K562 (cell line): ENCODE results near the gene LEO1. TPM values are rescaled to one million over a fixed set of nuclear protein-coding genes. Genes with fewer than 3 reads are reported as not detected.

Experiments used
- ATAC-seq: fragments of 200-7000 bp; cut with Tn5 transposase; 3 replicates; pipeline ENCODE4 v1.9.1; 2020; ENCODE audit warnings: moderate library complexity
- BruUV-seq: library from RNA; stranded (reverse); fragments of 400-500 nt; replicated peaks from 2 replicates; lab custom pipeline; 2021; lab: Mats Ljungman, UMichigan
- CTCF ChIA-PET: fragments of 300-600 bp; formaldehyde crosslinking; extraction: SDS; loops from one replicate; lab custom pipeline; 2021; ENCODE audit warnings: low intra/inter-chr PET ratio; lab: Yijun Ruan, JAX
- POLR2A ChIA-PET: fragments of 300-600, 350-650 bp; sonication (Branson Sonifier 250); formaldehyde crosslinking; extraction: SDS; loops from one replicate; lab custom pipeline; 2021; ENCODE audit warnings: antibody characterized with exemption, inconsistent platforms; lab: Yijun Ruan, JAX
- DNase-seq, 4 experiments: peaks; one replicate each; pipeline versions ENCODE4 v3.0.0 to v3.0.0-alpha.2; 2011 to 2018; ENCODE audit warnings: low spot score in 3 of 4, mixed read lengths in 3 of 4; ENCODE audit errors: extremely low read depth in 1 of 4
- FAIRE-seq: peaks from 2 replicates; lab custom pipeline; 2011; peaks lifted over from hg19 to GRCh38; lab: Jason Lieb, UNC
- H2AFZ ChIP-seq: 2 replicates; pipeline ENCODE4 v1.6.0; 2011; ENCODE audit warnings: low read depth, low read length, control low read depth, inconsistent platforms
- H3K27ac ChIP-seq: fragments of 200-600 bp; 3 replicates; pipeline ENCODE4 v1.8.0; 2011; ENCODE audit warnings: low read depth, mild to moderate bottlenecking, control low read depth, inconsistent platforms, low read length, moderate library complexity, mixed read lengths; ENCODE audit errors: extremely low read depth
- H3K27me3 ChIP-seq, 2 experiments: fragments of 300-600 bp in 1 of 2; 2 replicates in 1 of 2; 3 replicates in 1 of 2; pipeline versions ENCODE4 v1.6.0 to v1.8.0; 2011; ENCODE audit warnings: inconsistent platforms in 2 of 2, low read length in 2 of 2, mild to moderate bottlenecking in 1 of 2, mixed read lengths in 1 of 2, moderate library complexity in 1 of 2; ENCODE audit not compliant: control insufficient read depth in 2 of 2, insufficient read depth in 2 of 2
- H3K36me3 ChIP-seq: fragments of 300-600 bp; 3 replicates; pipeline ENCODE4 v1.8.0; 2011; ENCODE audit warnings: mild to moderate bottlenecking, low read length, inconsistent platforms; ENCODE audit not compliant: control insufficient read depth, insufficient read depth
- H3K4me1 ChIP-seq, 2 experiments: fragments of 200-600 bp in 1 of 2; replicated peaks in 1 of 2; 2 replicates in 1 of 2; 3 replicates in 1 of 2; pipeline versions ENCODE4 v1.5.1 to v1.8.0; 2011; ENCODE audit warnings: inconsistent platforms in 2 of 2, low read length in 2 of 2, mild to moderate bottlenecking in 1 of 2, mixed read lengths in 1 of 2, moderate library complexity in 1 of 2; ENCODE audit not compliant: control insufficient read depth in 2 of 2, insufficient read depth in 2 of 2
- H3K4me2 ChIP-seq: 2 replicates; pipeline ENCODE4 v1.6.1; 2011; ENCODE audit warnings: low read length, control low read depth, inconsistent platforms, mixed read lengths; ENCODE audit not compliant: insufficient read depth
- H3K4me3 ChIP-seq: fragments of 200-600 bp; sonication (generic), shearing (Covaris generic); 2 replicates; pipeline ENCODE4 v1.5.1; 2016; ENCODE audit warnings: control low read depth, inconsistent platforms
- H3K79me2 ChIP-seq: fragments of 200-600 bp; 3 replicates; pipeline ENCODE4 v1.8.0; 2011; ENCODE audit warnings: low read length, inconsistent platforms; ENCODE audit not compliant: control insufficient read depth, insufficient read depth
- H3K9ac ChIP-seq, 2 experiments: 2 replicates each; pipeline versions ENCODE4 v1.6.0 to v1.6.1; 2011; ENCODE audit warnings: low read depth in 2 of 2, low read length in 2 of 2, control low read depth in 1 of 2, inconsistent platforms in 1 of 2, mild to moderate bottlenecking in 1 of 2, mixed read lengths in 1 of 2; ENCODE audit not compliant: insufficient read depth in 1 of 2
- H3K9me1 ChIP-seq: one replicate; pipeline ENCODE4 v1.6.0; 2011; ENCODE audit warnings: inconsistent platforms, mild to moderate bottlenecking, low read length, moderate library complexity; ENCODE audit not compliant: control insufficient read depth, insufficient read depth
- H3K9me3 ChIP-seq: replicated peaks from 2 replicates; pipeline ENCODE4 v1.5.1; 2011; ENCODE audit warnings: low read depth, low read length, inconsistent platforms; ENCODE audit not compliant: control insufficient read depth, insufficient read depth
- H4K20me1 ChIP-seq: replicated peaks from 2 replicates; pipeline ENCODE4 v1.6.1; 2011; ENCODE audit warnings: low read length, inconsistent platforms, mixed read lengths; ENCODE audit not compliant: control insufficient read depth, insufficient read depth
- CEBPG ChIP-seq, 3 experiments: fragments of 200-800 bp in 1 of 3; sonication (Bioruptor generic) in 1 of 3; sonication (generic) in 1 of 3; formaldehyde crosslinking in 1 of 3; IDR thresholded peaks in 2 of 3; conservative IDR thresholded peaks in 1 of 3; 2 replicates each; pipeline versions ENCODE4 v1.6.1 to v1.8.0; 2016 to 2022; ENCODE audit warnings: missing compliant biosample characterization in 2 of 3, missing genetic modification characterization in 2 of 3, mild to moderate bottlenecking in 1 of 3, missing genetic modification reagents in 1 of 3
- WGBS: fragments of 100-300 bp; shearing (Covaris generic); methylation state at CpG from one replicate; pipeline ENCODE4 v1.1.6; 2016; ENCODE audit warnings: low coverage, mixed read lengths; ENCODE audit not compliant: insufficient coverage; ENCODE audit errors: missing lambda C conversion rate; 5-methylcytosine and 5-hydroxymethylcytosine counted together
- in situ Hi-C: fragments of 300-500 bp; cut with MboI; formaldehyde crosslinking; loops from 4 replicates; pipeline ENCODE4 v1.15.0; 2018; ENCODE audit warnings: inconsistent platforms, mixed read lengths
- intact Hi-C: fragments of 100-400 bp; cut with micrococcal nuclease; formaldehyde crosslinking; loops from 2 replicates; pipeline ENCODE4 v1.14.2; 2022
- polyA plus RNA-seq, 8 experiments: library from polyadenylated mRNA; depleted of rRNA in 4 of 8; stranded (reverse) in 5 of 8; unstranded in 3 of 8; fragments of >200 nt; fragmentation: Nextera tagmentation in 2 of 8; fragmentation: Illumina TruSeq in 1 of 8; extraction: Ambion mirVana in 2 of 8; extraction: Trizol in 1 of 8; gene quantifications; 2 replicates each; pipeline versions ENCODE4 v1.2.1 to v1.2.3, GENCODE V29; 2011 to 2014; ENCODE audit warnings: inconsistent platforms in 1 of 8, missing spikeins in 1 of 8
- total RNA-seq, 7 experiments: library from RNA; depleted of rRNA in 6 of 7; stranded (reverse); fragments of >200 nt in 6 of 7; fragmentation: Illumina TruSeq in 2 of 7; extraction: Trizol in 2 of 7; gene quantifications; 2 replicates each; pipeline versions ENCODE4 v1.2.1 to v1.2.3, GENCODE V29; 2011 to 2021; ENCODE audit warnings: low replicate concordance in 1 of 7
- TF ChIP-seq, protein P1 (sequence below): sonication (generic); formaldehyde crosslinking; IDR thresholded peaks from 2 replicates; pipeline ENCODE4 v1.5.0; 2020; ENCODE audit warnings: missing genetic modification reagents
- TF ChIP-seq, protein P2 (sequence below): IDR thresholded peaks from 2 replicates; pipeline ENCODE4 v1.6.1; 2016; ENCODE audit warnings: missing genetic modification characterization, missing compliant biosample characterization

The LEO1 gene
- total and polyA plus RNA-seq, 9 of the 15 experiments (the other 6 are each of a cell fraction or from before 2014, with no cell fraction given) = 8.4 to 48.3 (median 37.9) TPM

DNA sequence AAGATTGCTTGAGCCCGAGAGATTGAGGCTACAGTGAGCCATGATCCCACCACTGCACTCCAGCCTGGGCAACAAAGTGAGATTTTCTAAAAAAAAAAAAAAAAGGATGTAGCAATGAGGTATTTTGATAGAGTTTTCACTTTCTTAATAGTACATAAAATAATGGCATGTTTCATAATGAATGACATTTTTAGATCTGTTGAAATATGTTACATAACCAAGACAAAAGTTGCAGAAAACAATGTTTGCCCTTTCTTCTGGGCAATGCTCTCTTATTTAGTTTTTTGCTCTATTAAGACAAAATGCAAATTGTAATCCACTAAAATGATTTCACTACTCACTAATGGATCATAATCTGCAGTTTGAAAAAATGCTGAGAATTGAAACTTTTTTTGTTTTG lies 43.0 kb upstream of the LEO1 start:
- H3K9me3 ChIP-seq = no peaks in the 10 kb centered on the region
- no peak overlapping the region for H2AFZ ChIP-seq
- POLR2A ChIA-PET = interaction anchor here (0.6 to 1.7 kb wide), 3 partner anchors 9 to 526 kb away, joined by 3 to 4 read pairs (median 3); no protein-coding TSS in a partner anchor
- peaks cover 7% of the 10 kb centered on the region for H3K79me2 ChIP-seq
- no peak overlapping the region for H3K4me2 ChIP-seq
- no peaks in the 10 kb centered on the region for H4K20me1 ChIP-seq
- peaks cover 3% of the 10 kb centered on the region for H3K9me1 ChIP-seq
- intact Hi-C loops = no loop called here
- CTCF ChIA-PET = no interaction called here
- in situ Hi-C loops = no loop called here
- no peak overlapping the region for H3K4me3 ChIP-seq
- no peak for DNase-seq
- H3K4me1 ChIP-seq = peaks cover 14 to 33% of the 10 kb centered on the region in 2 experiments
- no peaks in the 10 kb centered on the region for H3K27me3 ChIP-seq
- 63% methylated on average over 1 of the region's 1 CpG for WGBS
- H3K27ac ChIP-seq = no peak overlapping the region
- ATAC-seq = no peak
- no TSS peak for BruUV-seq
- TF ChIP-seq, protein P1, sequence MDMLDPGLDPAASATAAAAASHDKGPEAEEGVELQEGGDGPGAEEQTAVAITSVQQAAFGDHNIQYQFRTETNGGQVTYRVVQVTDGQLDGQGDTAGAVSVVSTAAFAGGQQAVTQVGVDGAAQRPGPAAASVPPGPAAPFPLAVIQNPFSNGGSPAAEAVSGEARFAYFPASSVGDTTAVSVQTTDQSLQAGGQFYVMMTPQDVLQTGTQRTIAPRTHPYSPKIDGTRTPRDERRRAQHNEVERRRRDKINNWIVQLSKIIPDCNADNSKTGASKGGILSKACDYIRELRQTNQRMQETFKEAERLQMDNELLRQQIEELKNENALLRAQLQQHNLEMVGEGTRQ (CRISPR knock-in tag) = no peak
- TF ChIP-seq, protein P2, sequence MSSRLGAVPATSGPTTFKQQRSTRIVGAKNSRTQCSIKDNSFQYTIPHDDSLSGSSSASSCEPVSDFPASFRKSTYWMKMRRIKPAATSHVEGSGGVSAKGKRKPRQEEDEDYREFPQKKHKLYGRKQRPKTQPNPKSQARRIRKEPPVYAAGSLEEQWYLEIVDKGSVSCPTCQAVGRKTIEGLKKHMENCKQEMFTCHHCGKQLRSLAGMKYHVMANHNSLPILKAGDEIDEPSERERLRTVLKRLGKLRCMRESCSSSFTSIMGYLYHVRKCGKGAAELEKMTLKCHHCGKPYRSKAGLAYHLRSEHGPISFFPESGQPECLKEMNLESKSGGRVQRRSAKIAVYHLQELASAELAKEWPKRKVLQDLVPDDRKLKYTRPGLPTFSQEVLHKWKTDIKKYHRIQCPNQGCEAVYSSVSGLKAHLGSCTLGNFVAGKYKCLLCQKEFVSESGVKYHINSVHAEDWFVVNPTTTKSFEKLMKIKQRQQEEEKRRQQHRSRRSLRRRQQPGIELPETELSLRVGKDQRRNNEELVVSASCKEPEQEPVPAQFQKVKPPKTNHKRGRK (tag) = no peak
- TF ChIP-seq CEBPG (CRISPR knock-in tag; IDR thresholded peaks at IDR 0.05) (no peak), CEBPG (tag; conservative IDR thresholded peaks at IDR 0.05 in 1 of 2, IDR thresholded peaks at IDR 0.05 in 1 of 2) (0 out of 4 replicates have a peak, but pooled peaks of 1 of the 2 experiments have one; percentile 15)
- no peaks in the 10 kb centered on the region for H3K36me3 ChIP-seq
- H3K9ac ChIP-seq = no peak overlapping the region
- no peak for FAIRE-seq
